K562 (cell line): Measurements from ENCODE around the gene FGF5. TPM values are rescaled to one million over a fixed set of nuclear protein-coding genes. Genes with fewer than 3 reads are reported as not detected.

ENCODE experiments used
- BRD9 ChIP-seq: fragments of 450-650 bp; IDR thresholded peaks from 2 replicates; pipeline ENCODE4 v1.6.1; 2018; ENCODE audit warnings: low read depth; ENCODE audit not compliant: partially characterized antibody
- CCNT2 ChIP-seq: IDR thresholded peaks from 2 replicates; pipeline ENCODE4 v1.6.1; 2011; ENCODE audit warnings: borderline replicate concordance, low read depth, mild to moderate bottlenecking, moderate library complexity, mixed read lengths, low read length; ENCODE audit not compliant: insufficient read length; ENCODE audit errors: extremely low read depth
- CHD2 ChIP-seq: IDR thresholded peaks from 2 replicates; pipeline ENCODE4 v1.6.1; 2011; ENCODE audit warnings: low read depth, low read length
- EGR1 ChIP-seq: fragments of 450-650 bp; conservative IDR thresholded peaks from 2 replicates; pipeline ENCODE4 v1.6.1; 2017; ENCODE audit warnings: mild to moderate bottlenecking
- EP300 ChIP-seq: IDR thresholded peaks from 2 replicates; pipeline ENCODE4 v1.6.1; 2012; ENCODE audit warnings: low read length, improper control_type of control experiment
- GABPB1 ChIP-seq: sonication (generic); formaldehyde crosslinking; IDR thresholded peaks from 2 replicates; pipeline ENCODE4 v1.8.0; 2022; ENCODE audit warnings: mild to moderate bottlenecking, missing genetic modification reagents
- HNRNPL ChIP-seq: fragments of 200-400 bp; formaldehyde crosslinking; IDR thresholded peaks from 2 replicates; pipeline ENCODE4 v1.6.1; 2017; ENCODE audit warnings: low read depth, mild to moderate bottlenecking, low read length
- PCBP1 ChIP-seq: fragments of 200-400 bp; formaldehyde crosslinking; IDR thresholded peaks from 2 replicates; pipeline ENCODE4 v1.6.1; 2018; ENCODE audit warnings: mild to moderate bottlenecking, low read depth, low read length; ENCODE audit not compliant: poor library complexity, severe bottlenecking
- RAD21 ChIP-seq, 2 experiments: fragments of 250-450 bp in 1 of 2; fragments of 450-650 bp in 1 of 2; sonication (Bioruptor Pico) in 1 of 2; formaldehyde crosslinking in 1 of 2; IDR thresholded peaks in 1 of 2; conservative IDR thresholded peaks in 1 of 2; 2 replicates each; pipeline versions ENCODE4 v1.4.0 to v1.8.0; 2020 to 2022; ENCODE audit warnings: mild to moderate bottlenecking in 2 of 2, moderate library complexity in 1 of 2
- RBM14 ChIP-seq: fragments of 200-400 bp; formaldehyde crosslinking; IDR thresholded peaks from 2 replicates; pipeline ENCODE4 v1.6.1; 2018; ENCODE audit warnings: low read depth, mild to moderate bottlenecking, low read length, moderate library complexity, borderline replicate concordance; ENCODE audit not compliant: insufficient read depth
- RNF2 ChIP-seq: sonication (generic); IDR thresholded peaks from 2 replicates; pipeline ENCODE4 v1.6.1; 2016
- TEAD1 ChIP-seq, 2 experiments: fragments of 450-650 bp in 1 of 2; sonication (generic) in 1 of 2; formaldehyde crosslinking; IDR thresholded peaks; 2 replicates each; pipeline versions ENCODE4 v1.4.0 to v1.8.0; 2020 to 2022; ENCODE audit warnings: mild to moderate bottlenecking in 2 of 2, missing genetic modification reagents in 1 of 2
- ZNF707 ChIP-seq: fragments of 250-450 bp; sonication (Bioruptor Pico); conservative IDR thresholded peaks from 2 replicates; pipeline ENCODE4 v1.8.0; 2022; ENCODE audit warnings: inconsistent platforms, mild to moderate bottlenecking, moderate library complexity
- polyA plus RNA-seq, 8 experiments: library from polyadenylated mRNA; depleted of rRNA in 4 of 8; stranded (reverse) in 5 of 8; unstranded in 3 of 8; fragments of >200 nt; fragmentation: Nextera tagmentation in 2 of 8; fragmentation: Illumina TruSeq in 1 of 8; extraction: Ambion mirVana in 2 of 8; extraction: Trizol in 1 of 8; gene quantifications; 2 replicates each; pipeline versions ENCODE4 v1.2.1 to v1.2.3, GENCODE V29; 2011 to 2014; ENCODE audit warnings: inconsistent platforms in 1 of 8, missing spikeins in 1 of 8
- total RNA-seq, 7 experiments: library from RNA; depleted of rRNA in 6 of 7; stranded (reverse); fragments of >200 nt in 6 of 7; fragmentation: Illumina TruSeq in 2 of 7; extraction: Trizol in 2 of 7; gene quantifications; 2 replicates each; pipeline versions ENCODE4 v1.2.1 to v1.2.3, GENCODE V29; 2011 to 2021; ENCODE audit warnings: low replicate concordance in 1 of 7
- TF ChIP-seq, protein P1 (sequence below): sonication (generic); formaldehyde crosslinking; IDR thresholded peaks from 2 replicates; pipeline ENCODE4 v1.8.0; 2023; ENCODE audit warnings: mild to moderate bottlenecking, missing genetic modification reagents
- TF ChIP-seq, protein P2 (sequence below): fragments of 450-650 bp; IDR thresholded peaks from 2 replicates; pipeline ENCODE4 v1.6.1; 2016; ENCODE audit warnings: mild to moderate bottlenecking, moderate library complexity

Gene FGF5
- total and polyA plus RNA-seq, 9 of the 15 experiments (the other 6 are each of a cell fraction or from before 2014, with no cell fraction given): 0.38 to 2.7 (median 1.1) TPM

GRCh38 chr4:80266253-80266901 lies at the start of gene FGF5 (continued):
- TF ChIP-seq, protein P1, sequence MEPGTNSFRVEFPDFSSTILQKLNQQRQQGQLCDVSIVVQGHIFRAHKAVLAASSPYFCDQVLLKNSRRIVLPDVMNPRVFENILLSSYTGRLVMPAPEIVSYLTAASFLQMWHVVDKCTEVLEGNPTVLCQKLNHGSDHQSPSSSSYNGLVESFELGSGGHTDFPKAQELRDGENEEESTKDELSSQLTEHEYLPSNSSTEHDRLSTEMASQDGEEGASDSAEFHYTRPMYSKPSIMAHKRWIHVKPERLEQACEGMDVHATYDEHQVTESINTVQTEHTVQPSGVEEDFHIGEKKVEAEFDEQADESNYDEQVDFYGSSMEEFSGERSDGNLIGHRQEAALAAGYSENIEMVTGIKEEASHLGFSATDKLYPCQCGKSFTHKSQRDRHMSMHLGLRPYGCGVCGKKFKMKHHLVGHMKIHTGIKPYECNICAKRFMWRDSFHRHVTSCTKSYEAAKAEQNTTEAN (CRISPR knock-in tag): 0 out of 2 replicates have a peak, but pooled peaks have one; percentile 12
- 0 out of 2 replicates have a peak, but pooled peaks have one; percentile 52 for TF ChIP-seq RBM14
- TF ChIP-seq CHD2: no peak
- peak; percentile 1 for TF ChIP-seq BRD9
- no peak for TF ChIP-seq ZNF707 (CRISPR knock-in tag)
- no peak for TF ChIP-seq EP300
- TF ChIP-seq, protein P2, sequence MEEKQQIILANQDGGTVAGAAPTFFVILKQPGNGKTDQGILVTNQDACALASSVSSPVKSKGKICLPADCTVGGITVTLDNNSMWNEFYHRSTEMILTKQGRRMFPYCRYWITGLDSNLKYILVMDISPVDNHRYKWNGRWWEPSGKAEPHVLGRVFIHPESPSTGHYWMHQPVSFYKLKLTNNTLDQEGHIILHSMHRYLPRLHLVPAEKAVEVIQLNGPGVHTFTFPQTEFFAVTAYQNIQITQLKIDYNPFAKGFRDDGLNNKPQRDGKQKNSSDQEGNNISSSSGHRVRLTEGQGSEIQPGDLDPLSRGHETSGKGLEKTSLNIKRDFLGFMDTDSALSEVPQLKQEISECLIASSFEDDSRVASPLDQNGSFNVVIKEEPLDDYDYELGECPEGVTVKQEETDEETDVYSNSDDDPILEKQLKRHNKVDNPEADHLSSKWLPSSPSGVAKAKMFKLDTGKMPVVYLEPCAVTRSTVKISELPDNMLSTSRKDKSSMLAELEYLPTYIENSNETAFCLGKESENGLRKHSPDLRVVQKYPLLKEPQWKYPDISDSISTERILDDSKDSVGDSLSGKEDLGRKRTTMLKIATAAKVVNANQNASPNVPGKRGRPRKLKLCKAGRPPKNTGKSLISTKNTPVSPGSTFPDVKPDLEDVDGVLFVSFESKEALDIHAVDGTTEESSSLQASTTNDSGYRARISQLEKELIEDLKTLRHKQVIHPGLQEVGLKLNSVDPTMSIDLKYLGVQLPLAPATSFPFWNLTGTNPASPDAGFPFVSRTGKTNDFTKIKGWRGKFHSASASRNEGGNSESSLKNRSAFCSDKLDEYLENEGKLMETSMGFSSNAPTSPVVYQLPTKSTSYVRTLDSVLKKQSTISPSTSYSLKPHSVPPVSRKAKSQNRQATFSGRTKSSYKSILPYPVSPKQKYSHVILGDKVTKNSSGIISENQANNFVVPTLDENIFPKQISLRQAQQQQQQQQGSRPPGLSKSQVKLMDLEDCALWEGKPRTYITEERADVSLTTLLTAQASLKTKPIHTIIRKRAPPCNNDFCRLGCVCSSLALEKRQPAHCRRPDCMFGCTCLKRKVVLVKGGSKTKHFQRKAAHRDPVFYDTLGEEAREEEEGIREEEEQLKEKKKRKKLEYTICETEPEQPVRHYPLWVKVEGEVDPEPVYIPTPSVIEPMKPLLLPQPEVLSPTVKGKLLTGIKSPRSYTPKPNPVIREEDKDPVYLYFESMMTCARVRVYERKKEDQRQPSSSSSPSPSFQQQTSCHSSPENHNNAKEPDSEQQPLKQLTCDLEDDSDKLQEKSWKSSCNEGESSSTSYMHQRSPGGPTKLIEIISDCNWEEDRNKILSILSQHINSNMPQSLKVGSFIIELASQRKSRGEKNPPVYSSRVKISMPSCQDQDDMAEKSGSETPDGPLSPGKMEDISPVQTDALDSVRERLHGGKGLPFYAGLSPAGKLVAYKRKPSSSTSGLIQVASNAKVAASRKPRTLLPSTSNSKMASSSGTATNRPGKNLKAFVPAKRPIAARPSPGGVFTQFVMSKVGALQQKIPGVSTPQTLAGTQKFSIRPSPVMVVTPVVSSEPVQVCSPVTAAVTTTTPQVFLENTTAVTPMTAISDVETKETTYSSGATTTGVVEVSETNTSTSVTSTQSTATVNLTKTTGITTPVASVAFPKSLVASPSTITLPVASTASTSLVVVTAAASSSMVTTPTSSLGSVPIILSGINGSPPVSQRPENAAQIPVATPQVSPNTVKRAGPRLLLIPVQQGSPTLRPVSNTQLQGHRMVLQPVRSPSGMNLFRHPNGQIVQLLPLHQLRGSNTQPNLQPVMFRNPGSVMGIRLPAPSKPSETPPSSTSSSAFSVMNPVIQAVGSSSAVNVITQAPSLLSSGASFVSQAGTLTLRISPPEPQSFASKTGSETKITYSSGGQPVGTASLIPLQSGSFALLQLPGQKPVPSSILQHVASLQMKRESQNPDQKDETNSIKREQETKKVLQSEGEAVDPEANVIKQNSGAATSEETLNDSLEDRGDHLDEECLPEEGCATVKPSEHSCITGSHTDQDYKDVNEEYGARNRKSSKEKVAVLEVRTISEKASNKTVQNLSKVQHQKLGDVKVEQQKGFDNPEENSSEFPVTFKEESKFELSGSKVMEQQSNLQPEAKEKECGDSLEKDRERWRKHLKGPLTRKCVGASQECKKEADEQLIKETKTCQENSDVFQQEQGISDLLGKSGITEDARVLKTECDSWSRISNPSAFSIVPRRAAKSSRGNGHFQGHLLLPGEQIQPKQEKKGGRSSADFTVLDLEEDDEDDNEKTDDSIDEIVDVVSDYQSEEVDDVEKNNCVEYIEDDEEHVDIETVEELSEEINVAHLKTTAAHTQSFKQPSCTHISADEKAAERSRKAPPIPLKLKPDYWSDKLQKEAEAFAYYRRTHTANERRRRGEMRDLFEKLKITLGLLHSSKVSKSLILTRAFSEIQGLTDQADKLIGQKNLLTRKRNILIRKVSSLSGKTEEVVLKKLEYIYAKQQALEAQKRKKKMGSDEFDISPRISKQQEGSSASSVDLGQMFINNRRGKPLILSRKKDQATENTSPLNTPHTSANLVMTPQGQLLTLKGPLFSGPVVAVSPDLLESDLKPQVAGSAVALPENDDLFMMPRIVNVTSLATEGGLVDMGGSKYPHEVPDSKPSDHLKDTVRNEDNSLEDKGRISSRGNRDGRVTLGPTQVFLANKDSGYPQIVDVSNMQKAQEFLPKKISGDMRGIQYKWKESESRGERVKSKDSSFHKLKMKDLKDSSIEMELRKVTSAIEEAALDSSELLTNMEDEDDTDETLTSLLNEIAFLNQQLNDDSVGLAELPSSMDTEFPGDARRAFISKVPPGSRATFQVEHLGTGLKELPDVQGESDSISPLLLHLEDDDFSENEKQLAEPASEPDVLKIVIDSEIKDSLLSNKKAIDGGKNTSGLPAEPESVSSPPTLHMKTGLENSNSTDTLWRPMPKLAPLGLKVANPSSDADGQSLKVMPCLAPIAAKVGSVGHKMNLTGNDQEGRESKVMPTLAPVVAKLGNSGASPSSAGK: peak; percentile 68; the same call in 1 of the 2 replicates
- peak; percentile 89 for TF ChIP-seq EGR1
- no peak for TF ChIP-seq RAD21 (CRISPR knock-in tag; conservative IDR thresholded peaks at IDR 0.05 in 1 of 2, IDR thresholded peaks at IDR 0.05 in 1 of 2)
- TF ChIP-seq TEAD1 (CRISPR knock-in tag; IDR thresholded peaks at IDR 0.05): peak in 1 of 2 experiments; percentile 57; a peak in 1 of 4 replicates
- TF ChIP-seq RNF2: peak; percentile 49; the same call in 1 of the 2 replicates
- TF ChIP-seq CCNT2: peak; percentile 43
- peak; percentile 26; the same call in 1 of the 2 replicates for TF ChIP-seq HNRNPL
- TF ChIP-seq GABPB1: peak; percentile 58; the same call in 1 of the 2 replicates
- no peak for TF ChIP-seq PCBP1
